ENCODE results near the gene PGAM1.

DNA sequence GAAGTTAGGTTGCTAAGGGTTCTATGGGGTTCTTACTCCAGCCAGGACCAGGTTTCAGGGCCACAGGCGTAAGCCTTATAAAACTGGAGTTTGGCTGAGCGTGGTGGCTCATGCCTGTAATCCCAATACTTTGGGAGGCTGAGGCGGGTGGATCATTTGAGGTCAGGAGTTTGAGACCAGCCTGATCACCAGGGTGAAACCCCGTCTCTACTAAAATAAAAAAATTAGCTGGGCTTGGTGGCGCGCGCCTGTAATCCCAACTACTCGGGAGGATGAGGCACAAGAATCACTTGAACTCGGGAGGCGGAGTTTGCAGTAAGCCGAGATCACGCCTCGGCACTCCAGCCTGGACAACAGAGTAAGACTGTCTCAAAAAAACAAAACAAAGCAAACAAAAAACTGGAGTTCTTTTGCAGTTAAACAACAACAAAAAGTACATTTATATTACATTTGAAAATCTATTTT is 24.5 kb upstream of the PGAM1 start:
- TF ChIP-seq CTCF (IDR thresholded peaks at IDR 0.05; ENCODE audit: low read depth, low read length) (no peak), POLR2A (IDR thresholded peaks at IDR 0.05; ENCODE audit: extremely low read depth, insufficient read length) (no peak)
